Measurements from ENCODE around the gene SBF2.
A peak's percentile ranks its signal among the peaks of the same experiment; 100 is the strongest.

SBF2 gene

DNA sequence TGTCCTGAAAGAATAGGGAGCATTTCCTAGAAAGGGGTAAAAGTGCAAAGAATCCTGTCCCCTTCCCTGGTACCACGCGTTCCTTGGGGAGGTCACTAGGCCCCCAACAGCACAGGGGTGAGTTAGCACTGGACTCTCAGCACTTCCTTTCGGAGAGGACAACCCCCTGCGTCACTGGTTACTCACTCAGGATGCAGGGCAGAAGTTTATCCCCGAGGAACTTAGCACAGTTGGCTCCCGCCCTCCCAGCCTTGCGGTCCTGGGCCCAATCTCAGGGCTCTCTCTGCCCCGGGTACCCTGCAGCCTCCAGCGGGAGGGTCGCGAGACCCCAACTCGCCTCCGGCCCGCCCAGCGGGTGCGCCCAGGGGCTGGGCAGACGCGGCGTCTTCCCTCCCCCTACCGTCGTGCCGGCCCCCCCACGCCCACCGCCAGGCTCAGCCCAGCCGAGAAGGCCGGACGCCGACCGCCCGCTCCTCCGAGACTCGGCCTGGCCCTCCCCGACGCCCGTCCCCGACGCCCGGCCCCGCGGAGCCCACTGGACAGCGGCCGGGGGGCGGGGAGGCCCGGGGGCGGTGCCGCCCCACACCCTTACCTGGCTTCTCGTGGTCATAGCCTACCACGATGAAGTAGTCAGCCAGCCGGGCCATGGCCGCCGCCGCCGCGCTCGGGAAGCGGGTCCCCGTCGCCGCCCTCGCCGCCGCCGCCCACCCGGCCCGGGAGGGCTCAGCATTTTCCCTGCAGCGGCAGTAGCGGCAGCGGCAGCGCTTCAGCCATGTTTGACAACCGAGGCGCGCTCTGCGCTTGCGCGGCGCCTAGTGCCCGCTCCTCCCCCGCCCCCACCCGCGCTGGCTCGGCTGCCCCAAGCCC lies at the start of gene SBF2:
SBF2 (minus strand) TSS at position 797 of the 867 bp plus-strand sequence; CDS start at position 647, 150 bp downstream.
- peak; percentile 92 for DNase-seq (ENCODE audit: low spot score)

DNA sequence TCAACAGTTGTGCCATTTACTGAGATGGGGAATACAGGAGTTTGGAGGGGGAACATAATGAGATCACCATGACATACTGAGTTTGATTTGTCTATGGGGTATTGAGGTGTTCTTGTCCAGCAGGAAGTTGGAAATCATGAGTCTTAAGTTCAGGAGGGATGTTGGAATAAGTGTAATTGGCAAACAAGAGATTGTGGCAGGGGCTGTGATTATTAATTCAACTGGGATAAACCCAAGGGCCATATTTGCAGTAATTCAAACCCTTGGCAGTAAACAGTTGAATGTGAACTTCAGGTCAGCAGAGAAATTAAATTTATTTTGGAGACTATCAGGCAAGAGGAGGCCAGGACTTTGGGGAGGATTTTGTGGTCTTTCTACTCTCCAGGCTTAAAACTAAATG lies 44.3 kb upstream of the SBF2 start:
- no peak for DNase-seq (ENCODE audit: low spot score)

DNA sequence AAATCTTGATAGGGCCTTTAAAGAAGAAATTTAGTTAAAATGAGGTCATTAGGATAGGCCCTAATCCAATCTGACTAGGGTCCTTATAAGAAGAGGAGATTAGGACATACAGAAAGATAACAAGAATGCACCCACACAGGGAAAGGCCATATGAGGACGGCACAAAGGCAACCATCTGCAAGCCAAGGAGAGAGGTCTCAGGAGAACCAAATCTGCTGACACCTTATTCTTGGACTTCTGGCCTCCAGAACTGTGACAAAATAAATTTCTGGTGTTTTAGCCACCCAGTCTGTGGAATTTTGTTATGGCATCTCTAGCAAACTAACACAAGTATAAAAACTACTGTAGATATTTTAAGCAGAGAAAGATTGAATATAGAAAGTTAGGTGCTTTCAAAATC lies 39.5 kb upstream of the SBF2 start:
- no peak for DNase-seq (ENCODE audit: low spot score)

DNA sequence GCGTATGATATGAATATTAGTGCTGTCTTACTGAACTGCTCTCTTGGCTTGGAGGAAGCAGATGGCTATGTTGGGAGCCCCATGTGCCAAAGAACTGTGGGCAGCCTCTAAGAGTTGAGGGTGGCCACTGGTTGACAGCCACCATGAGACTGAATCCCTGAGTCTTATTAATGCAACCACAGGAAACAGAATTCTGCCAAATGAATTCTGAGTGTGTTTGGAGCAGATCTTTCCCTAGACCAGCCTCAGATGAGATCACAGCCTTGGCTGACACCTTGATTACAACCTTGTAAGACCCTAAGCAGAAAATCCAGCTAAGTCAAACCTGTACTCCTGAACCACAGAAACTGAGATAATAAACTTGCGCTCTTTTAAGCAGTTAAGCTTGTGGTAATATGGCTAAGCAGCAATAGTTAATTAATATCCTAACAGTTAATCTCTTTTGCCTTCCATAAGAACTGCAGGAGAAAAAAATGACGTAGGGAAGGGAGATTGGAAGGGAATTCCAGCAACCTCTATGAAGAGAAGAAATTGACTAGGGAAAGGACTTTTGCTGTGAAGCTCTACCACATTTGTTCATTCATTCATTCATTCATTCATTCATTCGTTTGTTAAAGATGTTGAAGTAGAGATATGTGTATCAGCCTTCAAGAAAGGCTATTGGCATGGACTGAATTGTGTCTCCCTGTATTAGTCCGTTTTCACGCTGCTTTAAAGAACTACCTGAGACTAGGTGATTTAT lies 37.7 kb upstream of the SBF2 start:
- no peak for DNase-seq (ENCODE audit: low spot score)

DNA sequence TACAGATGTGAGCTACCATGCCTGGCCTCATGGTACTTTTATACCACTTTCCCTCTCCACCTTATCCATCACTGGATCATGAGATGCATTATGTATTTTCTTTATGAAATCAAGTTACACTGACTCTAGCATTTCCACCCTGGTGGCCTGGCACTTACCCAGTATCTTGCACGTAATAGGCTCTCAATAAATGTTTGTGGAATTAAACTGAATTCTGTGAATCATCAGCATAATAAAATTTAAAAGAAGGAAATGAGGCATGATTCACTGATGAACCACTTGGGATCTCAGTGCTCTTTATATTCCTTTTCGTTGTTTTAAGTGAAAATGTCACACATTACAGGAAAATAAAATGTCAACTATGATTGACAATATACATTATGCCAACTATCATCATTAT lies 35.9 kb upstream of the SBF2 start:
- peak; percentile 35 for DNase-seq (ENCODE audit: low spot score)

DNA sequence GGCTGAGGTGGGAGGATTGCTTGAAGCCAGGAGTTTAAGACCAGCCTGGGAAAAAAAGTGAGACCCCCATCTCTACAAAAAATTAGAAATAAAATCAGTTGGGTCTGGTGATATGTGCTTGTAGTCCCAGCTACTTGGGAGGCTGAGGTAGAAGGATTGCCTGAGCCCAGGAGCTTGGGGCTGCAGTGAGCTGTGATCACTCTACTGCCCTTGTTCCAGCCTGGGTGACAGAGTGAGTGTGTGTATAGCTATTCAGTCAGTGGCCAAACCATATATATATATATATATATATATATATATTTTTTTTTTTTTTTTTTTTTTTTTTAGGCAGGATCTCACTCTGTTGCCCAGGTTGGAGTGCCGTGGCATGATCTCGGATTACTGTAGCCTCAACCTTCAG lies 35.3 kb upstream of the SBF2 start:
- no peak for DNase-seq (ENCODE audit: low spot score)

DNA sequence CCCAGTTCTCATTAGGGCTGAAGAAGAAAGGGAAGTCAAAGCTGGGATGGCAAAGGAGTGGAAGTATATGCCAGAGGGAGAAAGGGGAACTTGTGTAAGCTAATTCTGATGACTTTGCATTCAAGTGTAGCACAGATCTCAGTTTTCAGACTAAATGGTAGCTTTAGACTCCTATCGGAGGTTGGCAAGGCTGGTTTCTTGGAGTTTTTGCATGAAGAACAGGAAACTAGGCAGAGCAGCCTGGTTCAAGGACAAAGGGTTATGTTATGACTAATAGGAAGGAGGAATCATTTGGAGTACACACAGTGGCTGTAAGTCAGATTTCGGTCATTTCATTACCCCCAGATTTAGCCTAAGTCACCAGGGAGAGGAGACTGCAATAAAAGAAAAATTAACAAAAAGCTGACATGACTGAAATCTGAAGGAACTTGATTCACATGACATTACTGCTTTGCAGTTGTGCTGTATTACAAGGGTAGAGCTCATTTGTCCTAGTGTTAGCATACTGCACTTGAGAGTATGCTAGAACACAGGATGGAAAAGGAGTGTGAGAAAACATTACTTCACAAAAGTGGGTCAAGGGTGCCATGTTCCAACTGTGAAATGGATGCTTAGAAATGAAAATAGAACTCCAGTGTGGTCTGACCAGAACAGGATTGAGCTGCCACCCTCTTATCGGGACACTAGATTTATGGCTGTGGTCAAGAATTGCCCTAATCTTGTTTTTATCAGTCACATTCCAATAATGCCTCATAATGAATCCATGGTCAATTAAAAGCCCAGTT lies 34.5 kb upstream of the SBF2 start:
- no peak for DNase-seq (ENCODE audit: low spot score)

DNA sequence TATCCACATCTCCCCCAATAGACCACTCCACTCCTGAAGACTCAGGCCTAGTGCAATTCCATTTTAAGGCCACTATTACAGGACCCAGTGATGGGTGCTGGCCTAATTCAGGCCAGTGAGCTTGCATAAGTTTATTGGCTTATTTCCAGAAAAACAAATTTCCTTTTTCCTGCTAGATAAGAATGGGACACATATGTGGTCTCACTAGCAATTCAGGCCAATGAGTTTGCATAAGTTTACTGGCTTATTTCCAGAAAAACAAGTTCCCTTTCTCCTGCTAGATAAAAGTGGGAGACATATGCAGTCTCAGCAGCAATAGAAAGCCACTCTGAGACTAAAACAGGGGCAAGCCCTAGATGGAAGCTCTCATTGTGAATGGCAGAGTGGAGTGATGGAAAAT lies 33.2 kb upstream of the SBF2 start:
- no peak for DNase-seq (ENCODE audit: low spot score)

DNA sequence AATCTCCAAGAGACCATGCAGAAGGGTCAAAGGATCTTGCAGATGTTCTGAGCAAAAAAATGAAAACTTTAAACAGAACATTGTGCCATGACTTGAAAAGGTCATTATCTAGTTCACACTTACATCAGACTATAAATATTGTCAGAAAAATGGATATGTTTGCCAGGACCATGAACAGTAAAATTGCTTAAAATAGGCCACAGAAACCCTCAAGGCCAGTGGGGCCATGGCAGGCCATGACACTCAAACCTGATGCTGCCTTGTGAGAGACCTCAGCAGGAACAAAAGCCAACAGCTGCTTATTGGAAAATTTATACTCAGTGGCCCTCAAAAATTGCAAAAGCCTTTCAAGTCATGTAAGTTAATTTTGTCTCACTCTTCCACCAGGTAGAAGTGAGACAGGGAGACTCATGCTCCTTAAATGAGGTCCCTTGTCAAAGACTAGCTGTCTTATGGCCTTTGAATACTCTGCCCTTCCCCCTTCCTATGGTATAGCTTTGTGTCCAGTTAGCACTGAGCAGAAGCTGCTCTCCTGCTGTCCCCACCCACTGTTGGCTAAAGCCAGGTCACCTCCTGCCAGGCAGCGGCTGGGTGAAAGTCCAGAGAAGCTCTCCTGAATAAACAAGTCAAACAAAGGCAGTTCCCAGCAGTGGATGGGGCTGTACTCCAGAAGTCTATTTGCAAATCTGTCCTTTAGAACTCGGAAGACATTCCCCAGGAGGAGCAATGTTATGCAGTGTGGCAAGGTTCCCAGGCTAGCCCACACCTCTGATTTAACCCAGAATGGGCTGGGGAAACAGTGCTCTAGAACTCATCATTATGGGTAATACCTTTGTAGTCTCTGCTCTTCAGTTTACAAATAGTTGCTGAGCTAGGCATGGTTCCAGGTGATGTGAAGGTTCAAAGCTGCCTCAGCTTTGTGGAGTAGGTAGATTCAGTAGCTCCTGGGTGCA lies 32.3 kb upstream of the SBF2 start:
- no peak for DNase-seq (ENCODE audit: low spot score)

DNA sequence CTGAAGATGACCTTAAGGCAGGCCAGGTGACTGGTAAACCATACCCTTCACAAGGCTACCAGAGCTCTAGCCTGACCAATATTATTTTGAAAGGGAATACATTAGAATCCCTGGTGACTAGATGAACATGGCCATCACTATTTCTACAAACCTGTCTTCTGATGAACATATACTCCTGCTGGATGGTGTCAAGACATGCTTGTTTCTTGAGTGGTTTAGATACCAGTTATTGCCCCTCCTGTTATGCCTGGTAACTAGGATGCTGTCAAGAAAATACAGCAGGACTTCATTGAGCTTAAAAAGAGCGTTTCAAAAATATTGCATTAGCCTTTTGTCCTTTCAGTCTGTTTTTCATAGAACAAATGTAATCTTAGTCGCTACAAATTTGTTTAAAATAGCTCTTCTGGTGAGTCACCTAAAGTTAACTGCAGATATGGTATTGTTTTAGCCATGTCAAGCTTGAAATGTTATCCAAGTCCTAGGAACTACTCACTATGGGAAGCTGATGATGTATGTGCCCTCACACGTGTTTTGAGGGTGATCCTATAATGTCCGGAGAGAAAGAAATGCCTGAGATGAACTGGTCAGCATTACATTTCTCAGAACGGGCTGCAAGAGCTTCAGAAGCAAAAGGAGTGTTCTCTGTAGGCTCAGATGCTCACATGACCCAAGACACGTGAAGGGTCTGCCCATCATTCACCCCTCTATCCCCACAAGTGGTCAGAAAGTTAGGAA lies 31.4 kb upstream of the SBF2 start:
- DNase-seq (ENCODE audit: low spot score) = peak; percentile 58

DNA sequence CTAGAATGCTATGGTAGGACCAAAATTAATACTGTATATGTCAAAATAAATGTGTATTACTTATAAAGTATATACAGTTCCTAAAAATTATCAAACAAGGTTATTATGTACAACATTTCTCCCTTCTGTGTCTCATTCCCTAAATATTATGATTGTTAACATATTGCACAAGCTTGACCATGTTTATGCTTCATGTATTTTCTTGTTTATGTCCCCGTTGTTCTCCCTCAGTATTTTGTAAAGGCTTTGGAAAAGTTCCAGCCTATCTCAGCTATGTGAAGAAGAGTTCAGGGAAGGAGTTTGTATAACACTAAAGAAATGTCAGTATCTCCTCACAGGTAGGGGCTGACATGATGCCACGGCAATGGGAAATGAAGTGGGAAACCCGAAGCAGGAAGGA lies 30.5 kb upstream of the SBF2 start:
- DNase-seq (ENCODE audit: low spot score) = no peak

DNA sequence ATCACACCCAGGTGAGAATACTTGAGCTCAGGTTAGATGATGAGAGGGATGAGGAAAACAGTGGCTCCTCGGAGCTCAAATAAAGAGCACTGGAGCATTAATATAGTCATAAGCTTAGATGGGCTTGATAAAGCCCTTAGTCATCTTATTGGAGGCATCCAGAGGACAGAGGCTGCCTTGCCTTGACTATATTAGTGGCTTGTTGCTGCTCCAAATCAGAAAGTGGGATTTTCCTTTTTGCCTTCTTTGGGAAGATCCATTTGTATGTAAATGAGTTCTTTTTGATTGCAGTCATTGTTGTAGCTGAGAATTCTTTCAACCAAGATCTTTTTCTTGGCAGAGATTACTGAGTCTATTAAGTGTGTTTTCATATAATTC lies 29.8 kb upstream of the SBF2 start:
- DNase-seq (ENCODE audit: low spot score) = no peak

DNA sequence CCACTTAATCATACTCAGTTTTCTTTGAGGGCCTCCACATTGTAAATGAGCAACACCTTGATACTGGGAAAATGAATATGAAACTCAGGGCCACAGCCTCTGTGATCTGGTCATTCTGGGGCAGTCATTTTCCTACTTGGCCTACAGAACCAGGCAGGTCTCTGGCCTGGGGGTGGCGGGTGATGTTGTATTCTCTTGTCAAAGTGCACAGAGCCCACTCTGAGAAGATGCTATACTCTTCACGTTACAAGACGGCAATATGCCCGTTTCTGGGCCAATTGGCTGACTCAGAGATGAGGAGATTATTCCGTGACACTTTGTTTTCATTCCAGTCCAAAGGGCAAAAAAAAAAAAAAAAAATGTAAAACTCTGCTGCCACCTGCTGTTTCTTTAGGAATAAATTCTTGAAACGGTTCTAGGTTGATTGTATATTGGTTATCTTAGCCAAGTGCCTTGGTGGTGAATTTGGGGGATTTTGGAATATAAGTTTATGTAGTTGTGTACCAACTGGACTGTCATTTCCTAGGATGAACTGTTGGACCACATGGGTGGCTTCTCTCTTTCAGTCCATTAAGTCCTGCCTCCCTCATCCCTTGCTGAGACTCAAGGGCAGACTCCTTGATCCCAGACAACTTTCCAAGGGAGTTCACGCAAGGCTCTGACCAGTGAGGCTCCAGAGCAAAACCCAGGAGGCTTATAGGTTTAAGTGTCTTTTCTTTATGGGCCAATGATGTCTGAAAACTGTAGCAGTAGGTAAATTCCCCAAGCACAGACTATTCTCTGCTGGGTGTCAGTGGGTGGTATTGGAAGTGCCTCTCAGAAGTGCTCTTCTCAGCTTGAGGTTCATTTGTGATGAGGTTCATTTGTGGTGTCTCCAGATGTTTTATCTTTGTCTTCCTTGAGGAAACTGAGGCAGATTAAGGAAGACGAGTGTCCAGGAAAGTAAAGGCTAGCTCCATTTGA lies 29.1 kb upstream of the SBF2 start:
- peak; percentile 53 for DNase-seq (ENCODE audit: low spot score)

DNA sequence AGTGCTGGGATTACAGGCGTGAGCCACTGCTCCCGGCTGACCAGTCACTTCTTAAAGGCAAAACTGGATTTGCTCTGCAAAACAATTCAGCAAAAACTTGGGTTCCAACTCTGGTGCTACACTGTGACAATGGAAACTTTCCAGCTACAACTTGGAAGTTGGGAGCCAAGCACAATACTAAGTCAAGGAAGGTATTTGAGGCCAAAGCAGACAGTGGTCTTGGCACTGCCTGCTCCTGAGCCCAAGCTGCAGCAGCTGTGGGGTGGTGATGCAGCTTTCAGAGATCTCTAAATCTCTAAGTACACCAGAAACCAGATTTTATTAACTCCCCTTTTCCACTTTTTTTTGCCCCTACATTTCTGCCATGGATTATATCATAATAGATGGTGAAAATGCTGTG lies 28.4 kb upstream of the SBF2 start:
- DNase-seq (ENCODE audit: low spot score) = no peak

DNA sequence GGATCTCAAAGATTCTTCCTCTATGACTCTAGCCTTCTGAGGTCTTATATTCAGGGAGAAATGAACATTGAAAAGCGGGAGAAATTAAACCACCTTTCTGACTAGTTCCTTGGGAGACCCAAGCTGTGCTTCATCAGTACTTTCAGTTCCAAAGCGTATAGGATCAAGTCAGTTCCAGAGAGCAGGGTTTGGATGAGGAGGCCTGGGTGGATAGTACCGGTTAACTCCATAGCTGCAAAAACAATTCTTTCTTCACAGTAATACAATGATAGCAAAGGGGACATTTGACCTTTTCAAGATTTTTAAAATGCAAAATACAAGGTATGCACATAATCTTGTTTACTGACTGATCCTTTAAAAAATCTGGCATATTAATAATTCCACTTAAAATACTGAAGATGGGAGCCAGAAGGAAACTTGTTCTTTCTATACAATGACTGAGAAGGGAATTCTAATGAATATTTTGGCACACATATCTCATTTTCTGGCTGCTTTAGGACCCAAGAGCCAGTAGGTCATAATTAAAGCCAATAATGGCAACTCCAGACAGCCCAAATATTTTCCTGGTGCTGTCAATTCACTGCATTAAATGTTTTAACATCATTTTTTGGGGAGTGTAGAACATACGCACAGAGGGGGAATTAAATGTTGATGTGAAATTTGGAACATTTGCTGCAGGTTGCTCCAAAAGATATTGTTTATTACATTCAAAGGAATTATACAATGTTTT lies 26.9 kb upstream of the SBF2 start:
- no peak for DNase-seq (ENCODE audit: low spot score)

DNA sequence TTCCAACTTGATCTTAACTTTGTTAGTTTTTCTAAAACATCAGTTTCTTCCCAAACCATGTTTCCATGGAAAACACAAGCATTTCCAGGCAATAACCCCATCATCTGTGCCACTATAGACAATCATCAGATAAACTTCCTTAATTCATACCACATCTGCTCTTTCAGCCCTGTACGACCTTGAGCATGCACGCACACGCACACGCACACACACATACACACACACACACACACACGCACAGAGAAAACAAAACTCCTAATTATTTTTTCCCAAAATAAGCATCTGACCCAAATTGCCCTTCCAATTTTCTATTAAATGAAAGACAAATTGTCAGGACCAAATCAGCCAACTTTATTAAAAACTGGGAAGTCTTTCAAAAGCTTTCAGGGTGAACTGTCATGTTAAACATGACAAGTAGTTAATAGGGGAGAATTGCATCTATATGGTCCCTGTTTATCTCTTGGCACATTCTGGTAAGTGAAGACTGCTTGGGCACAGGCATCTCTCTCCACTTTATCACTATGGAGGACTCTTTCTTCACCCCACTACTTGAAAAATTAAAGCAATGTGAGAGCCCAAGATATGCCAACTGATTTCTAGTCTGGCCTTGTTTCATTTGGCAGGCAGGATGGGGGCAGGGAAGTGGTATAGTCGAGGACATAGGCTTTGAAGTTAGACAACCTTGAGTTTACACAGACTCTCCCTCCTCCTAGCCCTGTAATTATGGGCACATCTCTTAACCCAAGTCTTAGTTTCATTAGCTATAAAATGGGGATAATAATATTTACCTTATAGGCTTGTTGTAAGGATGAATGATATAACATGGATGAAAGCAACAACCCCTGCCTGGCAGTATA lies 25.9 kb upstream of the SBF2 start:
- DNase-seq (ENCODE audit: low spot score) = no peak

DNA sequence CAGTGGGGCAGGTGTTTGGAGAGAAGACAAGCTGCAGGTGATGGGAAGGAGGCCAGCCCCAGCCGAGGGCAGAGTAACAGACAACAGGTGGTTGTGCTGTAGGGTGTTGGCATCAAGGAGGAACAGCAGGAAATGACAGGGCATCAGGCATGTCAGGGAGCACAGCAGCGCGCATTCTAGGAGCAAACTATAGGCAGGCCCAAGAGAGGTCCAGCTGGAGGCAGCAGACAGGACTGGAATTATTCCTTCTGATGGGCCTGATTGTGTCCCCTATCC lies 24.4 kb upstream of the SBF2 start:
- DNase-seq (ENCODE audit: low spot score) = no peak
